Measurements from ENCODE around the gene RCC1. TPM values are rescaled to one million over a fixed set of nuclear protein-coding genes. Genes with fewer than 3 reads are reported as not detected.
"Not testable (repeated sequence)": the region's sequence is repeated elsewhere in the genome, so short reads cannot be mapped to it uniquely, and the experiment has no call there.

RCC1 gene
- total RNA-seq, 1 experiment from 2014 or later, result 103 TPM

- no peak for TF ChIP-seq ZNF532 (CRISPR knock-in tag; IDR thresholded peaks at IDR 0.05; ENCODE audit: borderline replicate concordance)
- no peak for TF ChIP-seq GABPB1 (CRISPR knock-in tag; IDR thresholded peaks at IDR 0.05)
- no peak for TF ChIP-seq FOXP1 (CRISPR knock-in tag; IDR thresholded peaks at IDR 0.05; ENCODE audit: borderline replicate concordance)
- no peak for TF ChIP-seq ZMAT4 (CRISPR knock-in tag; IDR thresholded peaks at IDR 0.05)
- TF ChIP-seq CREB1 (CRISPR knock-in tag; IDR thresholded peaks at IDR 0.05), result no peak
Measured at GRCh38 chr1:28566931-28567330, 61.1 kb downstream of the RCC1 start (continued).

- Mint-ChIP-seq H3K36me3 (peaks cover 43% of the 10 kb centered on the region), H3K4me1 (no peaks in the 10 kb centered on the region), H3K9me3 (no peaks in the 10 kb centered on the region), H3K4me3 (no peak overlapping the region), H3K27ac (no peak overlapping the region), H3K27me3 (ENCODE audit: low read depth) (no peaks in the 10 kb centered on the region)
- DNase-seq (ENCODE audit: low spot score) (no peak), ATAC-seq (no peak)
- ChIA-PET POLR2A (no interaction called here), CTCF (interaction anchor here (1.6 kb wide), 1 partner anchor 31 kb away, joined by 5 read pairs; no protein-coding TSS in a partner anchor)
- TF ChIP-seq SP1 (CRISPR knock-in tag; conservative IDR thresholded peaks at IDR 0.05) (no peak), ELF4 (CRISPR knock-in tag; IDR thresholded peaks at IDR 0.05; ENCODE audit: low read depth) (no peak), ZMAT4 (CRISPR knock-in tag; IDR thresholded peaks at IDR 0.05) (no peak)
Measured at GRCh38 chr1:28571911-28572310, 66.1 kb downstream of the RCC1 start.

- not testable (repeated sequence) for ATAC-seq; H3K9me3 Mint-ChIP-seq; H3K27me3 Mint-ChIP-seq (ENCODE audit: low read depth); H3K4me1 Mint-ChIP-seq; H3K27ac Mint-ChIP-seq; DNase-seq (ENCODE audit: low spot score); H3K4me3 Mint-ChIP-seq
- ChIA-PET CTCF (interaction anchor here (1.6 kb wide), 1 partner anchor 30 kb away, joined by 5 read pairs; no protein-coding TSS in a partner anchor), POLR2A (interaction anchor here (0.9 kb wide), 1 partner anchor 11 kb away, joined by 3 read pairs; no protein-coding TSS in a partner anchor)
- H3K36me3 Mint-ChIP-seq, result peaks cover 39% of the 10 kb centered on the region
Measured at GRCh38 chr1:28572891-28573290, 67.0 kb downstream of the RCC1 start.

- no peaks in the 10 kb centered on the region for H3K27me3 Mint-ChIP-seq (ENCODE audit: low read depth)
- no peak for ATAC-seq
- no peak for TF ChIP-seq FOXP1 (CRISPR knock-in tag; IDR thresholded peaks at IDR 0.05; ENCODE audit: borderline replicate concordance)
- TF ChIP-seq ATF6 (CRISPR knock-in tag; IDR thresholded peaks at IDR 0.05), result no peak
- no peak for TF ChIP-seq ZNF219 (CRISPR knock-in tag; IDR thresholded peaks at IDR 0.05; ENCODE audit: borderline replicate concordance)
- no peak for TF ChIP-seq SMAD3 (CRISPR knock-in tag; IDR thresholded peaks at IDR 0.05; ENCODE audit: borderline replicate concordance)
- TF ChIP-seq SMAD4 (CRISPR knock-in tag; IDR thresholded peaks at IDR 0.05), result no peak
- H3K27ac Mint-ChIP-seq, result no peak overlapping the region
- no peak overlapping the region for H3K4me3 Mint-ChIP-seq
- H3K36me3 Mint-ChIP-seq, result peaks cover 39% of the 10 kb centered on the region
- no peaks in the 10 kb centered on the region for H3K9me3 Mint-ChIP-seq
- POLR2A ChIA-PET, result interaction anchor here (0.9 kb wide), 1 partner anchor 10 kb away, joined by 3 read pairs; no protein-coding TSS in a partner anchor
- CTCF ChIA-PET, result no interaction called here
- H3K4me1 Mint-ChIP-seq, result no peaks in the 10 kb centered on the region
- DNase-seq (ENCODE audit: low spot score), result no peak
Measured at GRCh38 chr1:28573564-28573963, 67.7 kb downstream of the RCC1 start.
